ENCODE results near the gene CGRRF1.

CGRRF1 gene

DNA sequence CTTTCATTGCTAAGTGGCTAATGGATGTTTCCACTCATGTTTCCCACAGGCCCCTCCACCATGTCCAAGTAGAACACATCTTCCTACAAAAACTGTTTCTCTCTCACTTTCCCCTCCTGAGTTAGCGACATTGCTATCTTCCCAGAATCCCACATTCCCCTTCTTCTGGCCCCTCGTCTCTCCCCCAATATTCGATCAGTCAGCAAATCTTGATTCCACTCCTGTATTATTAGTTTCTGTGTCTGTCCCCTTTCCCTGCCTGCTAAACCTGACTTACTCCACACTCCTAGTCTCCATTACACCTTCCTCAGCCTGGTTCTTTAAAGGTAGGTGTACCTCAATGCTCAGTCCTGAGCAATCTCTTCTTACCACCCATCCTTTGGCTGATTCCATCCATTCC lies 37.9 kb downstream of the CGRRF1 start:
- no peak for DNase-seq

DNA sequence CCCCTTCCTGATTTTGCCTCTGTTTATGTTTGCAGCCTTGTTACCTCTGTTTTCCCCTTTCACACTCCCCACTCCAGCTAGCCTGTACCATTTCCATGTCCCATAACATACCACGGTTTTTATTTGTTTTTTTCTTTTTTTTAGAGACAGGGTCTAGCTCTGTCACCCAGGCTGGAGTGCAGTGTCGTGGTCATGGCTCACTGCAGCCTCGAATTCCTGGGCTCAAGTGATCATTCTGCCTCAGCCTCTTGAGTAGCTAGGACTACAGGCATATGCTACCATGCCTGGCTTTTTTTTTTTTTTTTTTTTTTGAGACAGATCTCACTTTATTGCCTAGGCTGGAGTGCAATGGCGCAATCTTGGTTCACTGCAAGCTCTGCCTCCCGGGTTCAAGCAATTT lies 38.8 kb downstream of the CGRRF1 start:
- DNase-seq = no peak

DNA sequence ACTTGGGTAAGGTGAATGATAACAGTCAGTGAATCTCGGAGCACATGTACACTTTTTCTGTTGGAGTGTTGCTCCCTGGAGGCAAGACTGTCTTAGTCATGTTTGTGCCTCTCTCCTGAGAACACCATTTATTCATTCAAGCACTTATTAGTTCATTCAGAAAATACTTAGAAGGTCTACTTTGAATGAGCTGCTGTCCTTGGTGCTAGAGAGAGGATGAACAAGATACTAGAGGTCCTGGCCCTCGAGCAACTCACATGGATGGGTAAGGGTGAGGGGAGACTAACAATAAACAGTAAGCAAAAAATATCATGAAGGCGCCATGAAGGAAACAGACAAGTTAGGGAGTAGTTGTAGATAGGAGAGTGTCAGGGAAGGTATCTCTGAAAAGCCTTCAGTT lies 40.2 kb downstream of the CGRRF1 start:
- no peak for DNase-seq

DNA sequence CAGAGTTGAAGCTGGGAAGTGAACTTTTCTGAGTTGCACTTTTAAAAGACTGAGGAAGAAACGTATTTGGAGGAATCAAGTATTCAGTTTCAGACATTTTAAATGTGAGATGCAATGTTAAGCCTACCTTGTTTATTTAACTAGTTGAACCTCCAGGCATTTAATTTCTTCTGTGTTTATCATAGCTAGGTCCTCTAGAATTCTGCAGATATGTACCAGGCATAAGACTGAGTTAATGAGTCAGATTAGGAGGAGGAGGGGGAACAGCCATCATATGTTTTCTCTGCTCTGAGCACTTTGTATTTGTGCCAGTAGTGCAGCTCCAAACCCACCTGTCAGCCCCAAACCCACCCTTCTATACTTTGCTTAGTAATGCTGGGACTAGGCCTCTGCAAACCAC lies 40.8 kb downstream of the CGRRF1 start:
- no peak for DNase-seq

DNA sequence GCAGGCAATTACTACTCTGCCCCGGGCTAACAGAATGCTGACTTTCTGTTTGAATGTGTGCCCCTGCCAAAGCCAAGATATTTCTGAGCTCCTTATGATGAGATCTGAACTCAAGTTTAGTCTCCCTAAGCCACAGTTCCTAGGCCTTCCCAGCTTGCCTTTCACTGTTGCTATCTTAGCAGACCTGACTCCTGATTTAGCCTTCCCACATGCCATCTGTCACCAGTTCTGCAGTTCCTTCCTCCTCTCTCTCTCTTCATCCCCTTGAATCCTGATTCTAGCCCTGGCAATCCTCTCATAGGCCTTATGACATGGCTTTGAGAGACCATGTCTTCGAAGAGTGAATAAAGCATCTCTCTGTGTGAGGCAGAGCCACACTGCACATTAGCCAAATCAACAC lies 44.7 kb downstream of the CGRRF1 start:
- DNase-seq = peak in 1 of 51 donors; percentile 9

DNA sequence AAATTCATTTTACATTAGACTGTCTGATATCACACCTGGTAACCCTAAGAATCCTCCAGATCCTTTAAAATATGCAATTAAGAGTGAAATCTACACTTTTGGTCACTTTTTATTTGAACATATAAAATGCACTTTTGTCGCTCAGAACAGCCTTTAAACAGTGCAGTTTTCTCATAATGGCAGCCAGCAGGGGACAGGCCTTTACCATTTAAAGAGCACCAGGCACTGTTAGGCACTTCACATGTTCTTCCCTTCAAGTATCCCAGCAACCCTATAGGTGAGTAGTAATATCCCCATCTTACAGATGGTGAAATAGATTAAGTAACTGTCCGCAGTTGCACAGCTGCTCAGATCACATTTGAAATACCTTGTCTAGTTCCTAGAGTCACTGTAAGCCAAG lies 45.9 kb downstream of the CGRRF1 start:
- no peak for DNase-seq

DNA sequence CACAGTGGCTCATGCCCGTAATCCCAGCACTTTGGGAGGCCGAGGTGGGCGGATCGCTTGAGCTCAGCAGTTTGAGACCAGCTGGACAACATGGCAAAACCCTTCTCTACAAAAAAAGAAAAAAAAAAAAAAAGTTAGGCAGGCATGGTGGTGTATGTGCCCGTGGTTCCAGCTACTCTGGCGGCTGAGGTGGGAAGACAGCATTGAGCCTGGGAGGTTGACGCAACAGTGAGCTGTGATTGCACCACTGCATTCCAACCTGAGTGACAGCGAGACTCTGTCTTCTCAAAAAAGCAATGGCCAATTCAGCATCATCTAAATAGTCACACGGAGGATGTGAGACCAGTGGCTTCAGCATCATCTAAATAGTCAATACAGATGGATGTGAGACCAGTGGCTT lies 46.8 kb downstream of the CGRRF1 start:
- no peak for DNase-seq

DNA sequence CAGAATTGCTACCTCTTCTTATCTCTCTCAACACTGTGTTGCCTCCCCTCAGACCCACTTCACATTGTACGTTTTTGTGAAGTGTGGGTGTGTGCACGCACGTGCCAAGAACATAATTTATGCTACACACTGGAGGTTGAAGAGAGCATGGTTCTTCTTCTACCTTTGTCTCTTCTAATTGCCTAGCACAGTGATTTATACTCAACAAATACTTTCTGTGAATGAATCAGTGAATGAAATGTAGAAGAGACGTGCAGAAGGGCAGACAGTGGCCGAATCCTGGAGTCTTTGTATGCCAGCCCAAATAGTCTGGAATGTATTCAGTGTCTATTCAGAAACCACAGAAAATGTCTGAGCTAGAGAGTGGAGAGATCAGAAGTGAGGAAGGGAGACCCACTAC lies 52.6 kb downstream of the CGRRF1 start:
- no peak for DNase-seq

DNA sequence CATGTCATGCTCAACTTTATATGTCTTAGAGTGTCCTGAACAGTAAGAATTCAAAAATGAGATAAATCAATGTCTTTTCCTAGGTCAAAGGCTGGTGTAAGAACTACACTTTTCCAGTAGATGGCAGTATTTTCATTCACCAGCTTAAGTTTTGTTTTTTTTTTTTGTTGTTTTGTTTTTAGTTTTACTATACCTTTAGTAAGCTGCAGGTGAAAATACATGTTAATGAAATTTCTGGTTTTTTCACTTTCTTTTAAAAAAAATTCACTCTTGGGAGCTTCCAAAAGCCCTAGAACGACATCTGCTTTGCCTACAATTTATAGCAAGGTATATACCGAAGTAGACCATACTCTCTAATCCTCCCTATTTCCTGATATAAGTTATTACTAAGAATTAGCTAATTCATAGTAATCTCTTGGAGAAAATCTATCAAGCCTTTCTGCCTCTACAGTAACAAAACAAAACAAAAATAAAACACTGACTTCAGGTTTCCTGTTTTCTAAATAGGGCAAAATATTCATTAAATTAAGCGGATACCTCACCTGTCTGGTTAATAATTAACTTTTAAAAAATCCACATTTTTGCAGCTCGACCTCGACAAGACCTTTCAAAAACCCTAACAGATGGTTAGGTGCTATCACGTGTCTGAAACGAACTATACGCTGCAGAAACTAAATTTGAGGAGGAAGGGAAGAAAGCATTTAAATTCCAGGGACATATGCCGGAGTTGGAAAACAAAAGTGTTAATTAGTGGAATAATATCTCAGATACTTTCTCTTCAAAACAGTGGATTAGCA lies 54.6 kb downstream of the CGRRF1 start:
- DNase-seq = peak in 1 of 51 donors; percentile 8

DNA sequence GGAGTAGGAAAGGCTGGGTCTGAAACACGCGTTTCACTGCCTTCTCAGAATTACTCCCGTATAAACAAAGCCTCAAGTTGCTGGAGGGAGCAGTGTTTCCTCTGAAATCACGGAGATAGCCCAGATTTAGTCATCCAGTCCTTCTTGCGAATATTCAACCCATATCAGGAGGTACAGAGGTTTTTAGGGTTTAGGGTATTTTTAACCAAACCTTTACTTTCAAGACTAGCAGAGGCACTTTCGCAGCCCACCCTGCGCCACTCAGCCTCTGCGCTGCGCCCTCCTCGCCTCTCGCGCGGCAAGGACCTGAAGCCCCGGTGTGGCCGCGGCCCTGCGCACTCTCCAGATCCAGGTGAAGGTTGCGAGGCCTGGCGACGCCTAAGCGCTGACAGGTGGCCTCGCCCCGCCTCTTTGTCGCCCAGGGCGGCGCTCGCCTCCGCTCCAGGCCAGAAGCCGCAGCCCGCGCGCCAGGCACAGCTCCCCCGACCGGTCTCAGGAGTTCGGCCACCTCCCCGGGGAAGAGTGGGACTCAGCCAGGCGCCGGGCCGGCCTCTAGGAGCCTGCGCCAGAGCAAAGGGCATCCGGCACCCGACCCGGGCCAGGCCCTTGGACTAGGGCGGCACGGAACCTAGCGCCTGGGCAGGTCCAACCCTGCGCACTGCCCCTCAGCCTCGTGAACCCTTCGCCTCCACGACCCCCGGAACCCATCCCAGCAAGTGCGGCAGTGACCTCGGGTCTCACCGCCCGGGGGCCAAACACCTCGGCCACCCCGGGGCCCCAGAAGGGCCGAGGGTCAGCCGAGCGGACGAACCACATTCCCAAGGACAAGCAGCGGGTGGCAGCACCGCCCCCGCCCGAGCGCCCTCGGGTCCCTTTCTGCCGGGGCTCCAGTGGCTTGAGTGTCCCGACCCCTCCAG lies 55.4 kb downstream of the CGRRF1 start:
- DNase-seq = peak in 45 of 51 donors; percentile 21 to 86 (median 63)

DNA sequence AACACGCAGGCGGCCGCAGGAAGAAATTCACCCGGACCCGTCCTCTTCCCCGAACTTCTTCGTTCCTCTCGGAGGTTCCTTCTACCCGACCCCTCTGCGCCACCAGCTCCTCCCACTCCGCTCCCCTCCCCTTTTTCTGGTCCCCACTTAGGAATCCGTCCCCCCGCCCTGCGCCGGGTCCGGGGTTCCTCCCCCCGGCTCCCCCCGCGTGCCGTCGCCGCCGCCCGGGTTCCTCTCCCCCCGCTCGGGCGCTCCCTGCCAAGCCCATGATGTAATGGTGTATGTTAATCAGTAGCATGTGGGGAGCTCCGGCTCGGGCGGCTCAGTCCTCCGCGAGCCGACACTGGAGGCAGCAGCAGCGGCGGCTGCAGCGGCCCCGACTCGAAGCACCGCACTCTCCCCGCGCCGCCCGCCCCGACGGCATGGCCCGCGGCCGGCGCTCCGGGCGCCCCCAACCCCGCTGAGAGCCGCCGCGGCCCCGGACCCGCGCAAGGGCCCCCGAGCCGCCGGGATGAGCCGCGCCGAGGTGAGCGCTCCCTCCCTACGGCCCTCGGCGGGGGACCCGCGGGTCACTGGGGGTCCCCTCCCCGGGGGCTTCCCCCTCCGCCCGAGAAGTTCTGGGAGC lies 56.2 kb downstream of the CGRRF1 start:
- DNase-seq = peak; percentile 59 to 94 (median 84)

DNA sequence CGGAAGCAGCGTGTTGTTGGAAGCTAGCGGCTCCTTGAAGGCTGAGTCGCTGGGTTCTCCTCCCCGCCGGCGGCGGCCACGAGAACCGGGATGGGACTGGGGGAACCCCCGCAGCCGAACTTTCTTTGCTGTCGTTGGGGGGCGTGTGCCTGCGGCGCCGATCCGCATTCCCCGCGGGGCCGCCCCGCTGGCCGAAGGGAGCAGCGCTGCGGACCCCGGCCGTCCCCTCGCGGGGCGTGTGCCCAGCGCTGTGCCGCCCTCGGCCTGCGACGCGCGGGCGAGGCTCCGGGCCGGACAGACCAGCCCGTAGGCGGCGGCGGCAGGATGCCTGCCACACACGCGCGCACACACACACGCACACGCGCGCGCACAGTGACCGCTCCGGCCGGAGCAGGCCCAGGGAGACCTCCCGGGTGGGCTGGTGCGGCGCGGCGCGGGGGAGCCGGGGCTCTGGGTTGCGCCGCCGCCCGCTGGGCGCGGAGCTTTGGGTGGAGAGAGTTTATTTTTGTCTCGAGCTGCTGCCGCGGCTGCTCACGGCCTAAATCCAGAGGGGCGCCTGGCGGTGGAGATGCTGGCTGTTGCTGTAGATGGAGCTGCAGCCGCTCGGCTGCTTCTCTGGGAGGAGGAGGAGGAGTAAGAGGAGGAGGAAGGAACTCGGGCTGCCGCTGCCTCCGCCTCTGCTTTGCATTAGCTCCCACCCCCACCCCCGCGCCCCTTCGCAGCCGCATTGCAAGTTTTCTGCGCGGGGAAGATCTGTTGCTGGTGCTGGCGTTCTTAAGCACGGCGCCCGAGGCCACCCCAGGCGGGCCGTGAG lies 56.9 kb downstream of the CGRRF1 start, which contains the start of gene SAMD4A:
Gene SAMD4A, plus strand, starts transcription at position 719 of the 814 bp plus-strand sequence. CDS start 789 bp downstream, outside the sequence.
- peak in 47 of 51 donors; percentile 22 to 84 (median 61) for DNase-seq

DNA sequence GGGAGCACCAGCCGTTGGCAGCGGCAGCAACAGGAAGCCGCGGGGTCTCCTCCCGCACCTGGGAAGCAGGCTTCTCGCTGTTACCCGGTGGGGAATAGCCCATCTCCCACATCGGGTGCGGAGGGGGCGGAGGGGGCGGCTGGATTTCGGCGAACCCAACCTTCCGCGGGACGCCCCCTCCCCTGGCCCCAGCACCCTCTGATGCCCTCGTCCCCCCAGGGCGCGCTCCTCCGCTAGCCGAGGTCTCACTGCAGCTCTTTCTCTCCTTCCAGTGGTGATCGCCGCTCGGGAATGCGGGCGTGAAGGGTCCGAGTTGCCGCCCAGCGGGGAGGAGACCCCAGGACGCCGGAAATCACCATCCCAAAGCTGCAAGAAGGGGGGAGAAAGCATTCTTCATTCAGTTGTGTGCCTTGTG lies 57.5 kb downstream of the CGRRF1 start:
- peak in 14 of 51 donors; percentile 17 to 65 (median 48) for DNase-seq

DNA sequence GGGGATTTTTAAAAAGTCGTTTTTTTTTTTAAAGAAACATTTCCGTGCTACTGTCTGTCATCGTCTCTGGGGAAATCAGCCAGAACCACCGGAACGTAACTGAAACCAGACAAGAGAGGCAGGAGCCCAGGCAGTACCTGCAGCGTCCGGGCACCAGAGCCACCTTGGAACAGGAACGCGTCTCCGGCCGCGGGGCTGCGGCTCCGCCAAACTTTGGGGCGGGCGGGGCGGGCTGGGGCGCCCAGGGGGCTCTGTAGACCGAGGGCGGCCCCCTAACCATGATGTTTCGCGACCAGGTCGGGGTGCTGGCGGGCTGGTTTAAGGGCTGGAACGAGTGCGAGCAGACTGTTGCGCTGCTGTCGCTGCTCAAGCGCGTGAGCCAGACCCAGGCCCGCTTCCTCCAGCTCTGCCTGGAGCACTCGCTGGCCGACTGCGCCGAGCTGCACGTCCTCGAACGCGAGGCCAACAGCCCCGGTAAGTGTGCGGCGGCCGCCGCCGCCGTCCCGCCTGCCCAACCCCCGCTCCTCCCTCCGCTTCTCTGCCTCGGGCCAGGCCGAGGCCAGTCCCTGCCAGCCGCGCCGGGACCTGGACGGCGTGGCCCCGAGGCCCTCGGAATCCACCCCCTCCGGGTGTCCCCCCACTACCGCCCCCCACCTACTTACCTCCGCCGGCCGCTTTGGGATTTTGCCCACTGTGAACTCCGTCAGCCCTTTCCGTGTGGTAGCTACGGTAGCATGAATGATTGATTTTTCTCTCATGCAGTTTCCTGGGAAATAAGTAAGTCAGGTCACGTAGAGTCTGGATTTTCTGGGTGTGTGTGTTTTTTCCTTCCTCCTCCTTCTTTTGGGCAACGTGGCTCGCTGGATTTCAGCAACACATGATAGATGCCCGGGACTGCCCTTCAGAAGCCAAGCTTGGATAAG lies 58.2 kb downstream of the CGRRF1 start:
- peak in 43 of 51 donors; percentile 15 to 80 (median 42) for DNase-seq

DNA sequence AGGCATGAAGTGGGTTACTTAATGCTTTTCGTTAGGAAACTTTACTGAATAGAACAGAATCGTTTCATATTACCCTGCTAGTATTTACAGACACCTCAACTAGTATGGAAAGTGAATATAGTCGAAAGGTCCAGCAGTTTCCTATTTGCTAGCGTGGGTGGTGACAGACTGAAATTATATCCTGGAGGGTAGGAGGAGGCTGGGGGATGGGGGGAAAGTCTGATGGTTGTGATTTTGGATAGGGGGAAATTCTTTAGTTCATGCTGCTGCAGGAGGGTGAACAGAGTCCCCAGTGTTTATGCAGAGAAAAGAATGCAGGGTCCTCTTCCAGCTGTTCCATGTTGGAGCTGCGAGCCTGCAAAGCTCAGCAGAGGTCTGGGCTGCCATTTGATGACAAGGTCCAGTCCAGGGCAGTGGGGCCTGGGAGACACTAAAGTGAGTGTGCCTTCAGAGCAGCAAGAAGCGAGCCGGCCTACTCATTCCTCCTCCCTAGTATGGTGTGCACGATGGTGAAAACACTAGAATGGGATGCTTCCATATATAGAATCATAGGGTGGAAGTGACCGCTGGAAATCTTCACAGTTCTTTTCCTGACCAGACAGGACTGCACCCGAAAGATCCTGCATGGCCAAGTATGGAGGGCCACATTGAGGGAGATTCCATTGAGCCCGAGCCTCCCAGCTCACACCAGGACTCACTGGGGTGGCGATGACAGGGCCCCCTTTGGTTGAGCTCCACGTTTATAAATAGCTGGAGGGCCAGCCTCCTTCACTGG lies 59.3 kb downstream of the CGRRF1 start:
- peak in 19 of 51 donors; percentile 1 to 56 (median 15) for DNase-seq

DNA sequence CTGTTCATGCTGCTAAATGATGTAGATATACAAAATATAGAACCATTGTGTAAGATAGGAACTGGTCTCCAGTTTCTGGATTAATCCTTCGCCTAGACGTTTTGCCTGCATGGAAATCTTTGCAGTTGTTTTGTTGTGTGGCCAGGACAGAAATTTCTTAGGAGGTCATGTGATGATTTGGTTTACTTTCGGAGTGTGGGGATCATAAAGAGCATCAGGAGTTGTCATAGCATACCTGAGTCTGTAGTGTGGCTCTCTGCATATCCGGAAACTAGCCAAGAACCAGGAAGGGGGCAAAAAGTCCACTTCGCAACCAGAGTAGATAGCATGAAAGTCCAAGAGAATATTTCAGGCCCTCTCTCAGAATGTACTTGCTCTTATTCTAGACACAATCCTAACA lies 60.3 kb downstream of the CGRRF1 start:
- no peak for DNase-seq

DNA sequence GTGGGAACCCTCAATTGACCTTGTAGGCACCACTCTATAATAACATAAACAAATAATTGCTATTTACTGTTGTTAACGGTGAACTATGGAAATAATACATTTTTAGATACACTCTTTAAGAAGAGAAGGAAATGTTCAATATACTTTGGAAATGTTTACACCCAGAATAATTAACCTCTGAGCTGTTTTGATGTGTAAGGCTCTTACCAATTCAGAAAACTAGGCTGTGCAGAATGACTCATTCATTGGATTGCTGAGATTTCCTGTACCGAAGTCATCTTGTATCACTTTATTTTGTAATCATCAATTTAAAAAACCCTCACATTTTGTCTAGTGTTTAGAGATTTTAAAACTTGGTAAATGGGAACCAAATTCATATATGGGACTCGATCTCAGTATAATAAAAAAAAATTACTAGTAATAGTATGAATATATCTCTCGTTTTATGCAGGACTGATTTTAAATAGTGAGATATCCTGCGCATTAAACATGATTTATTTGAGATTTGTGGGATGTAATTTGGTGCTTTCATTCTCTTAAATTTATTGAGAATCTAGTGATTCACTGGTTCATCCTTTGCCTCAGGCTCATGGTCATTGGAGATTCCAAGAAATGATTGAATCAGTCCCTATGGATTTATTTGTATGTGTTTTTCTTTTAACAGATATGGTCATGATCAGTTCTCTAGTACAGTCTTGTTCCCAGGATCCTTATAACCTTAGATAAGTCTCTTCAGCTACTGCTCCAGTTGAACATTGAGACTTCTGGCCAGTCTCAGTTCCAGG lies 61.1 kb downstream of the CGRRF1 start:
- DNase-seq = no peak

DNA sequence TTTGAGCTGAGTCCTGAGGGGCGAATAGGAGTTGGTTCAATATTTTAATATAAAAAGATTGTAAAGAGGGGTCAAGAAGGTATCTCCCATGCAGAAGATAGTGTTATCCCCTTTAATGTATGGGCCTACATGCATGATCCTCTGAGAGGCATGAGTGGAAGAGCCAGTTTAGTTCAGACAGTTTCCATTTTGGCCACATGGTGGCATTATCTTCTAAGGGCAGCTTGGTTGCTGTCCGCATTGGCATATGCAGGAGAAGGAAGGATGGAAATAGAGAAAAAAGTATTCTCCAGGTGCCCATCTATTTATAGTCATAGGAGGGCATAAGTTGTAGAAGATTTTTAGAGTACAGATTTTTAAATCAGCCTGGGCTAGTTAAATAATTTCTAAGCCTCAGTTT lies 62.6 kb downstream of the CGRRF1 start:
- DNase-seq = no peak
